ES-I3 (cell line): ENCODE measurements around the gene ANKRD27.

Experiments
- H3K36me3 ChIP-seq: 2 replicates; pipeline ENCODE4 v1.6.1; 2013; ENCODE audit warnings: mild to moderate bottlenecking, low read length, control low read depth, moderate library complexity; ENCODE audit not compliant: insufficient read depth
- H3K4me1 ChIP-seq: 2 replicates; pipeline ENCODE4 v1.6.1; 2013; ENCODE audit warnings: mild to moderate bottlenecking, control low read depth, low read length; ENCODE audit not compliant: insufficient read depth
- H3K9ac ChIP-seq: 2 replicates; pipeline ENCODE4 v1.6.1; 2013; ENCODE audit warnings: low read depth, mild to moderate bottlenecking, low read length, moderate library complexity
- H3K9me3 ChIP-seq: 2 replicates; pipeline ENCODE4 v1.6.1; 2013; ENCODE audit warnings: mild to moderate bottlenecking, low read length, moderate library complexity; ENCODE audit not compliant: control insufficient read depth, insufficient read depth

Gene ANKRD27

DNA sequence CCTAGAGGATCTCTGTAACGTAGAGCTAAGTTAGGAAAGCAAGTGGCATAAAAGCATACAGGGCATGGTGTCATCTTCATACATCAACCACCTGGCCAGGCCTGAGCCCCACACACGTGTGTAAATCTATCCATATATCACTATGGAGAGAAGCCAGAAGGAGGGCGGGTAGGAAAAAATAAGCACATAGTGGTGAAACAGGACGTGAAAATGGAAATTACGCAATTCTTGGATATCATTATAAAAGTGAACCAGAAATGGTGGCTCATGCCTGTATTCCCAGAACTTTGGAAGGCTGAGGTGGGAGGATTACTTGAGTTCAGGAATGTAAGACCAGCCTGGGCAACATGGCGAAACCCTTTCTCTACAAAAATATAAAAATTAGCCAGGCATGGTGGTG lies 50.6 kb downstream of the ANKRD27 start:
- Histone ChIP-seq H3K4me1 (no peaks in the 10 kb centered on the region), H3K36me3 (no peaks in the 10 kb centered on the region), H3K9ac (no peak overlapping the region)

GRCh38 chr19:32622002-32622401 lies 53.0 kb downstream of the ANKRD27 start:
- H3K9ac ChIP-seq, result no peak overlapping the region
- H3K36me3 ChIP-seq, result peaks cover 3% of the 10 kb centered on the region; the same call in 1 of the 2 replicates
- H3K4me1 ChIP-seq, result no peaks in the 10 kb centered on the region
- no peaks in the 10 kb centered on the region for H3K9me3 ChIP-seq

More for the DNA sequence above, 50.6 kb downstream of the ANKRD27 start:
- no peaks in the 10 kb centered on the region for H3K9me3 ChIP-seq

DNA sequence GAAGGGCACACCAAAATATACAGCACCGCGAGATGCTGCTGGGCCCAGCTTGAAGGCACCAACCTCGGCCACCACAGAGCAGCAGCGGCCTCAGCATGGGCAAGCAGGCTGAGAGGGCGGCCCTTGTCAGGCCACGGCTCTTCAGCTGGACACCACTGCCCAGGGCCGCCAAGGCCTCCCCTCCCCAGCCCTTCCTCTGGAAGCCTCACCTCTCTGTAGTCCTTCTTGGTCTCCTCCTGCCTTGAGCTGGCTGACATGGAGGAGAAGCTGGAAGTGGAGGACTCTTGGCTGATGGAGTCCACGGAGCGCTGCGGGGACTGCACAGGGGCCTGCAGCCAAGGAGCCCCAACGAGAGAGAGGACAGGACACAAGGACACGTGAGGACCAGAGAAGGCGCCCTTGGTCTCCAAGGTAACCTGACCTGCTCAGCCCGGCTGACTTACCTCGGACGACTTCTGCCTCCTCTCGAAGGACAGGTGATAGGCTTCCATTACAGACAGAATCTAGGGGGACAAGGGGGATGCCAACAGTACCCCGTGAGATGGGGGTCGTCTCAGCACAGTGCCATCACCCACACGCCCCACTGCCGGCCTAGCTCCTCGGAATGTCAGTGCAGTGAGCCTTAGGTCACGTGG lies 55.8 kb downstream of the ANKRD27 start:
- no peak overlapping the region for H3K9ac ChIP-seq
- H3K36me3 ChIP-seq, result peaks cover 3% of the 10 kb centered on the region
- H3K9me3 ChIP-seq, result no peaks in the 10 kb centered on the region
- H3K4me1 ChIP-seq, result no peaks in the 10 kb centered on the region

DNA sequence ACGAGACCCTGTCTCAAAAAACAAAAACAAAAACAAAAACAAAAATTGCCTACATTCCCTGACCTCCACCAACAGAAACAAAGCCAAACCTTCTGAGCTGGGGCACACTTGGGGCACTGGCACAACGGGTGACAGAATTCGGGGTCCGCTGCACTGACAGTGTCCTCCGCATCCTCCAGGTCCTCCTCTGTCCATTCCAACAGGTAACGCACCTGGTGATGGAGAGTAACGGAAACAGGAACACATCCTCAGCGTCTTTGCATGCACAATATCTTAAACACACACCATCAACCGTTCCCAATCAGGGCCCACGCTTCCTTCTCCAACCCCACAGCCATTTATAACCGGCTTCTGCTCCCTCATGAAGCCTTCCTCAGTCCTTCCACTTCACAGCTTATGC lies 59.4 kb downstream of the ANKRD27 start:
- no peak overlapping the region for H3K9ac ChIP-seq
- H3K4me1 ChIP-seq, result no peaks in the 10 kb centered on the region
- H3K9me3 ChIP-seq, result no peaks in the 10 kb centered on the region
- peaks cover 9% of the 10 kb centered on the region for H3K36me3 ChIP-seq

GRCh38 chr19:32614916-32615315 lies 60.1 kb downstream of the ANKRD27 start:
- H3K36me3 ChIP-seq, result peaks cover 9% of the 10 kb centered on the region

GRCh38 chr19:32613008-32613407 lies 62.0 kb downstream of the ANKRD27 start:
- H3K36me3 ChIP-seq, result peaks cover 9% of the 10 kb centered on the region
- H3K4me1 ChIP-seq, result no peaks in the 10 kb centered on the region
- no peaks in the 10 kb centered on the region for H3K9me3 ChIP-seq
- H3K9ac ChIP-seq, result no peak overlapping the region

More at GRCh38 chr19:32614916-32615315, 60.1 kb downstream of the ANKRD27 start:
- no peaks in the 10 kb centered on the region for H3K9me3 ChIP-seq
- H3K9ac ChIP-seq, result no peak overlapping the region
- H3K4me1 ChIP-seq, result no peaks in the 10 kb centered on the region

DNA sequence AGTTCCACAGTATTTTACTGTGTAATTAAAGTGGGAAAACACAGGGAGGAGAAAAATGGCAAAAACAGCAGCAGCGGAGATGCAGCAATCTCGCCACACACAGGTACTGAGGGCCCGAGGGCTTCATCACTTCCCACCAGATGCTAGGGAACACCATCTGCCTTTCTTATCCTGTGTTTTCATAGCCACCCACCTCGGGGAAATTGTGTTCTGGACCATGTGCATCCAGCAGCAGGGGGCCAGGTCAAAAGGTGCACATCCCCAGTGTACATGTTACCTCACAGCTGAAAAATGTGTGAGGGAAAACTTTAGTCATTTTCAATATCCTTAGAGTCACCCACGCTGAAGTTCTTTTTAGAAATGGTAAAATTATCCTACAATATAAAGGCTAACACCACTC lies 63.8 kb downstream of the ANKRD27 start:
- peaks cover 9% of the 10 kb centered on the region; the same call in 1 of the 2 replicates for H3K36me3 ChIP-seq
- no peaks in the 10 kb centered on the region for H3K9me3 ChIP-seq
- no peaks in the 10 kb centered on the region for H3K4me1 ChIP-seq
- no peak overlapping the region for H3K9ac ChIP-seq

DNA sequence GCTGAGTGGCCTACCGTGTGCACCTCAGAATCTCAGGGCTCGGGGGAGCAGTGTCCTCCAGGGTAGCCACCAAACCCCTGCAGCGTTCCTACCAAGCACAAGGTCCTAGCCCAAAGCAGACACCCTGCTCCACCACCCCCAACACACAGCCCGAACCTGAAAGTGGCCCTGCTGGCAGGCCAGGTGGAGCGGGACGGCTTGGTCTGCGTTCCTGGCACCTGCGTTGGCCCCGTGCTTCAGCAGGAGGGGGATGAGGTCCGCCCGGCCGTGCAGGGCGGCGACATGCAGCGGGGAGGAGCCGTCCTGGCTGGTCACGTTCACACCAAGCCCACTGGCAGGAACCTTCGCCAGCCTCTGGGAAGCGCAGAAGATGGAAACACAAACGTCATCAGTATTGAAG lies 67.5 kb downstream of the ANKRD27 start:
- peaks cover 7% of the 10 kb centered on the region for H3K36me3 ChIP-seq
- no peak overlapping the region for H3K9ac ChIP-seq
- no peaks in the 10 kb centered on the region for H3K4me1 ChIP-seq
- H3K9me3 ChIP-seq, result no peaks in the 10 kb centered on the region

- no peak overlapping the region for H3K9ac ChIP-seq
- peaks cover 7% of the 10 kb centered on the region for H3K36me3 ChIP-seq
Observed at GRCh38 chr19:32606289-32606688, 68.7 kb downstream of the ANKRD27 start.

GRCh38 chr19:32605544-32605943 lies 69.4 kb downstream of the ANKRD27 start:
- Histone ChIP-seq H3K4me1 (no peaks in the 10 kb centered on the region), H3K9me3 (no peaks in the 10 kb centered on the region), H3K36me3 (peaks cover 7% of the 10 kb centered on the region), H3K9ac (no peak overlapping the region)

More at GRCh38 chr19:32606289-32606688, 68.7 kb downstream of the ANKRD27 start:
- Histone ChIP-seq H3K9me3 (no peaks in the 10 kb centered on the region), H3K4me1 (no peaks in the 10 kb centered on the region)

- Histone ChIP-seq H3K9me3 (no peaks in the 10 kb centered on the region), H3K36me3 (peaks cover 8% of the 10 kb centered on the region), H3K4me1 (no peaks in the 10 kb centered on the region), H3K9ac (no peak overlapping the region)
Observed at GRCh38 chr19:32603961-32604360, 71.0 kb downstream of the ANKRD27 start.

DNA sequence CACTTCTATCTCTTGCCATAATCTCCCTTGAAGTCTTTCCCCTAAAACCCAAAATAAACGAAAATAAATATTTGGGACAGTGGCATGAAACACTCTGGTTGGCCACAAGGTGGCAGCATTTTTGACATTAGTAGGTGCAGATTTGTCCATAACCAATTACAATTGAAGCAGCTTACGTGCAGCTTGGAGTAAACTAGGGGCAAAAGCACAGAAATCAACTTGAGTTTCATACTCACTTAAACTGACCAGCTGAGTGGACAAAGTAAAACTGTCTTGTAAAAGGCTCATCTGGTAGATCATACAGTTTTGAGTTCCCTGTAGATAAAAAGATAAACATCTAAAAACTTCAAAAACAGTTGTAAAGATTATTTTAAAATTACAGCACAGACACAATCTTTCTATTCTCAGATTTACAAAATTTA lies 75.2 kb downstream of the ANKRD27 start:
- H3K9ac ChIP-seq, result no peak overlapping the region
- H3K4me1 ChIP-seq, result no peaks in the 10 kb centered on the region
- no peaks in the 10 kb centered on the region for H3K9me3 ChIP-seq
- H3K36me3 ChIP-seq, result peaks cover 17% of the 10 kb centered on the region

GRCh38 chr19:32599258-32599657 lies 75.7 kb downstream of the ANKRD27 start:
- peaks cover 20% of the 10 kb centered on the region for H3K36me3 ChIP-seq
- H3K4me1 ChIP-seq, result no peaks in the 10 kb centered on the region
- no peak overlapping the region for H3K9ac ChIP-seq
- no peaks in the 10 kb centered on the region for H3K9me3 ChIP-seq

GRCh38 chr19:32598022-32598421 lies 77.0 kb downstream of the ANKRD27 start:
- H3K4me1 ChIP-seq, result no peaks in the 10 kb centered on the region
- no peaks in the 10 kb centered on the region; the same call in 1 of the 2 replicates for H3K9me3 ChIP-seq
- peaks cover 20% of the 10 kb centered on the region for H3K36me3 ChIP-seq

DNA sequence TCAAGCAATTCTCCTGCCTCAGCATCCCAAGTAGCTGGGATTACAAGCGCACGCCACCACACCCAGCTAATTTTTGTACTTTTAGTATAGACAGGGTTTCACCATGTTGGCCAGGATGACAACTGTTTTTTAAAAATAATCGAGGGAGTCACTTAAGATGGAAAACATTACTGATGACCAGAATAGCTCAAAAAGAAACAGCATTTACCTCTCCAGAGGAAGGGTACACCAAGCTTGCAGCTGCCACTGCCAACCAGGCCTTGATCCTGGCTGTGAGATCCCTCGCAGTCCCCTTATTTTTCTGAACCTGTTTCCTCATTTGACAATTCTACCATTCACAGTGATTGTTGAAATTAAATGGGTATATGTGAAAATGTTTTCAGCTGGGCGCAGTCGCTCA lies 79.5 kb downstream of the ANKRD27 start:
- Histone ChIP-seq H3K9ac (no peak overlapping the region), H3K9me3 (no peaks in the 10 kb centered on the region; the same call in 1 of the 2 replicates), H3K4me1 (no peaks in the 10 kb centered on the region), H3K36me3 (peaks cover 20% of the 10 kb centered on the region)

More at GRCh38 chr19:32598022-32598421, 77.0 kb downstream of the ANKRD27 start:
- no peak overlapping the region for H3K9ac ChIP-seq
